PFSK-1 (cell line): ENCODE data around the gene CEP43.

Experiments used
- FOXP2 ChIP-seq: optimal IDR thresholded peaks from 2 replicates; pipeline ENCODE3; 2011; ENCODE audit warnings: borderline replicate concordance, control low read depth, inconsistent platforms; ENCODE audit not compliant: insufficient read depth; ENCODE audit errors: extremely low read length, extremely low read depth
- POLR2AphosphoS5 ChIP-seq: IDR thresholded peaks from 2 replicates; pipeline ENCODE4 v1.6.1; 2012; ENCODE audit warnings: low read depth, mild to moderate bottlenecking, control low read depth, low read length, moderate library complexity
- SIN3A ChIP-seq: IDR thresholded peaks from 2 replicates; pipeline ENCODE4 v1.6.1; 2012; ENCODE audit warnings: mild to moderate bottlenecking, low read length, moderate library complexity, borderline replicate concordance; ENCODE audit not compliant: insufficient read depth
- TAF1 ChIP-seq: IDR thresholded peaks from 2 replicates; pipeline ENCODE4 v1.6.1; 2012; ENCODE audit warnings: low read length, control low read depth, borderline replicate concordance; ENCODE audit not compliant: insufficient read depth
- TF ChIP-seq, protein P1 (sequence below), 2 experiments: IDR thresholded peaks; 2 replicates each; pipeline versions ENCODE4 v1.6.1 to v1.8.0; 2011 to 2012; ENCODE audit warnings: low read depth in 2 of 2, low read length in 2 of 2, control low read depth in 1 of 2, inconsistent platforms in 1 of 2, mild to moderate bottlenecking in 1 of 2, moderate library complexity in 1 of 2; ENCODE audit not compliant: insufficient read depth in 1 of 2

Gene CEP43

DNA sequence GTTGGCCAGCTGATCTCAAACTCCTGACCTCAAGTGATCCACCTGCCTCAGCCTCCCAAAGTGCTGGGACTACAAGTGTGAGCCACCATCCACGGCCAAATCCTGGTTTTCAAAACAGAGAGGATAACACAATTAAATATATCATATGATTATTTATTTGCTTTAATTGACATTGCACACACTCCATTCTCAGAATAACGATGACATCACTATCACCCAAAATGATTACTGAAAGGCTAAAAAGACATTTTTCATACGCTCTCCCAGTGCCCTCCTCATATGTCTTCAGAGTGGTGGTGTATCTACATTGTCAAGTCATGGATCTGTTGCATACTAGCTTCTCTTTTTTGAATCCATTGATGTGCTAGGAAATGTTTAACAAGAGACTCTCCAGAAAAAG lies 18.5 kb upstream of the CEP43 start:
- TF ChIP-seq, protein P1, sequence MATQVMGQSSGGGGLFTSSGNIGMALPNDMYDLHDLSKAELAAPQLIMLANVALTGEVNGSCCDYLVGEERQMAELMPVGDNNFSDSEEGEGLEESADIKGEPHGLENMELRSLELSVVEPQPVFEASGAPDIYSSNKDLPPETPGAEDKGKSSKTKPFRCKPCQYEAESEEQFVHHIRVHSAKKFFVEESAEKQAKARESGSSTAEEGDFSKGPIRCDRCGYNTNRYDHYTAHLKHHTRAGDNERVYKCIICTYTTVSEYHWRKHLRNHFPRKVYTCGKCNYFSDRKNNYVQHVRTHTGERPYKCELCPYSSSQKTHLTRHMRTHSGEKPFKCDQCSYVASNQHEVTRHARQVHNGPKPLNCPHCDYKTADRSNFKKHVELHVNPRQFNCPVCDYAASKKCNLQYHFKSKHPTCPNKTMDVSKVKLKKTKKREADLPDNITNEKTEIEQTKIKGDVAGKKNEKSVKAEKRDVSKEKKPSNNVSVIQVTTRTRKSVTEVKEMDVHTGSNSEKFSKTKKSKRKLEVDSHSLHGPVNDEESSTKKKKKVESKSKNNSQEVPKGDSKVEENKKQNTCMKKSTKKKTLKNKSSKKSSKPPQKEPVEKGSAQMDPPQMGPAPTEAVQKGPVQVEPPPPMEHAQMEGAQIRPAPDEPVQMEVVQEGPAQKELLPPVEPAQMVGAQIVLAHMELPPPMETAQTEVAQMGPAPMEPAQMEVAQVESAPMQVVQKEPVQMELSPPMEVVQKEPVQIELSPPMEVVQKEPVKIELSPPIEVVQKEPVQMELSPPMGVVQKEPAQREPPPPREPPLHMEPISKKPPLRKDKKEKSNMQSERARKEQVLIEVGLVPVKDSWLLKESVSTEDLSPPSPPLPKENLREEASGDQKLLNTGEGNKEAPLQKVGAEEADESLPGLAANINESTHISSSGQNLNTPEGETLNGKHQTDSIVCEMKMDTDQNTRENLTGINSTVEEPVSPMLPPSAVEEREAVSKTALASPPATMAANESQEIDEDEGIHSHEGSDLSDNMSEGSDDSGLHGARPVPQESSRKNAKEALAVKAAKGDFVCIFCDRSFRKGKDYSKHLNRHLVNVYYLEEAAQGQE (IDR thresholded peaks at IDR 0.05; ENCODE audit: insufficient read depth in 1 of 2, low read depth in 2 of 2, low read length in 2 of 2), result no peak
- TF ChIP-seq FOXP2, result no peak
- no peak for TF ChIP-seq SIN3A

DNA sequence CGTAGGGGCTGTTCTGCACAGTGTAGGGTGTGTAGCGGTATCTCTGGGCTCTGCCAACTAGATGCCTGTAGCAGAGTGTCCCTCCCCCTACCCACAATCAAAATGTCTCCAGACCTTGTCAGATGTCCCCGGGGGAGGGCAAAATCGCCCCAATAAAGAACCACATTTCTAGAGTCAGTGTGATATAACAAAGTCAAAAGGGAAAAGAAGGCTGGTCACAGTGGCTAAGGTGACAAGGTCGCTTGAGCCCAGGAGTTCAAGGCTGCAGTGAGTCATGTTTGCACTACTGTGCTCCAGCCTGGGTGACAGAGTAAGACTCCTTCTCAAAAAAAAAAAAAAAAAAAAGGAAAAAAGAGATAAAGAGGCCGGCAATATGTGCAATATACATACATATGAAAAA lies 11.7 kb upstream of the CEP43 start:
- TF ChIP-seq SIN3A, result no peak
- TF ChIP-seq, protein P1 (IDR thresholded peaks at IDR 0.05; ENCODE audit: insufficient read depth in 1 of 2, low read depth in 2 of 2, low read length in 2 of 2), result no peak
- TF ChIP-seq TAF1, result no peak
- TF ChIP-seq POLR2AphosphoS5, result no peak
- TF ChIP-seq FOXP2, result no peak

DNA sequence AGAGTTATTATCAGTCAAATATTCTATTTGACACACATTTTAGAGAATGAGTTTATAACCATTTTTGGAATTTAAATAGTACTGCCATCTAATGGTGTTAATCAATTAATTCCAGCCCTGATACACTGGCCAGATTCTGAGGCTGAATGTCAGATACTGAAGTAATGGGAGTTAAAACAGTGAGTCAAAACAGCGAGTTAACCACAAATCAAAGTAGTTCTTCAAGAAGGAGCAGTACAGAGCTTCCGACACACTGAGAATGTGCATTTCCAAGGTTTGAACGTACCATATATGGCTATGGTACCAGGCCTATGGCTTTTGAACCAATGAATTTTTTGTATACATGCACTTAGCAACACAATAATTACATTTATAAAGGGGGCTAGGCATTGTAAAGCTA lies 11.3 kb upstream of the CEP43 start:
- TF ChIP-seq SIN3A (no peak), POLR2AphosphoS5 (no peak), TAF1 (no peak)

DNA sequence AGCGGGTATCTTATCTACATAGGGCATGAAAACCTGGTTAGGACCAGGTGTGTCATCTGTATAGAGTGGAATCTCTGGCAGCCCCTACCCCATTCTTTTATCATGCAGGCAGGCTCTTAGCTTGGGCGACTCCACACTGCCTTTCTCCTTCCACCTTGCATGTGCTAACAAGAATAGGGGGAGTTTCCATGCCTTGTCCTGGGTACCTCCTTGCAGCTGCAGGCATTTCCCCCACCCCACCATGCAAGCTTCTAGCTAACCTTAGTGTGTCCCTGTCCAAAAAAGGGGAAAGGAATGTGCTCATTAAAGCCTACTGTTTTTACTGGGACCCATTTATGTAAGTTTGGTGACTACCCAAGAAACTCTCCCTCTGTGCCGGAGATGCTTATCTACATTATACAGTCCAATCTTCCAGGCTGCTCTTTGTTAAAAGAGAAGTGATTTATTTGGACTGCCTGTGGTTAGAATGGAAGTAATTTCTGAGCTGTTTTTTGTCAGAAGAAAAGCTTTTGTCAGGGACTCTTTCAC lies 10.5 kb upstream of the CEP43 start:
- TF ChIP-seq, protein P1 (IDR thresholded peaks at IDR 0.05; ENCODE audit: insufficient read depth in 1 of 2, low read depth in 2 of 2, low read length in 2 of 2), result no peak
- TF ChIP-seq TAF1 (no peak), POLR2AphosphoS5 (no peak), FOXP2 (no peak), SIN3A (no peak)

DNA sequence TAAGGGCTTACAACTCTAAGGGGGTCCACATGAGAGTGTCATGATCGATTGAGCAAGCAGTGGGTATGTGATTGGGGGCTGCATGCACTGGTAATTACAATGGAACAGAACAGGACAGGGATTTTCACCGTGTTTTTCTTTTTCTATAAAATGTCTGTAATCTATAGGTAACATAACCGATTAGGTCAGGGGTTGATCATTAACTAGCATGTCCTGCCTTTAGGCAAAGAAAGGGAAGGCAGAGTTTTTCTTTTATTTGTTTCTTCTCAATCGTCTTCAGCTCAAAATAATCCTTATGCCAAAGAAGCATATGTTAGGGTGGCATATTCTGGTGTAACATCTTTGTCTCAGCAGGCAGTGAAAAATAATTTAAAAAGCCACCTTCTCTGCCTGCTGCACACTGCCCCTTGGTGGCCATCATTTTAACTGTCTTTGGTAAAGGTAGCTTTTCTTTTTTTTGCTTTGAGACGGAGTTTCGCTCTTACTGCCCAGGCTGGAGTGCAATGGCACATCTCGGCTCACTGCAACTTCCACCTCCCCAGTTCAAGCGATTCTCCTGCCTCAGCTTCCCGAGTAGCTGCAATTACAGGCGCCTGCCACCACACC lies 9.7 kb upstream of the CEP43 start:
- TF ChIP-seq TAF1 (no peak), FOXP2 (no peak)
- TF ChIP-seq, protein P1 (IDR thresholded peaks at IDR 0.05; ENCODE audit: insufficient read depth in 1 of 2, low read depth in 2 of 2, low read length in 2 of 2), result no peak
